ENCODE results near the gene DSC2. TPM values are rescaled to one million over a fixed set of nuclear protein-coding genes. Genes with fewer than 3 reads are reported as not detected.
"Not testable (repeated sequence)": the region's sequence is repeated elsewhere in the genome, so short reads cannot be mapped to it uniquely, and the experiment has no call there.

The DSC2 gene
- total RNA-seq, 2 donors from 2014 or later: not detected

GRCh38 chr18:31037686-31038085 lies 64.5 kb downstream of the DSC2 start:
- H3K36me3 Mint-ChIP-seq: peaks cover 15% of the 10 kb centered on the region in 2 donors
- not testable (repeated sequence) for ATAC-seq; DNase-seq (ENCODE audit: low spot score in 2 of 2); H3K9me3 Mint-ChIP-seq; H3K27ac Mint-ChIP-seq

- DNase-seq (ENCODE audit: low spot score in 2 of 2): no peak
- no peak for ATAC-seq
- H3K9me3 Mint-ChIP-seq: no peaks in the 10 kb centered on the region
- H3K36me3 Mint-ChIP-seq: no peaks in the 10 kb centered on the region
- no peak overlapping the region for H3K27ac Mint-ChIP-seq
Measured at GRCh38 chr18:31034541-31034940, 67.7 kb downstream of the DSC2 start.

- no peak for DNase-seq (ENCODE audit: low spot score in 2 of 2)
- no peak for ATAC-seq
- no peak overlapping the region for H3K27ac Mint-ChIP-seq
Measured at GRCh38 chr18:31030574-31031278, 71.5 kb downstream of the DSC2 start.

GRCh38 chr18:31015715-31016434 lies 86.3 kb downstream of the DSC2 start:
- Mint-ChIP-seq H3K36me3 (no peaks in the 10 kb centered on the region), H3K27ac (no peak overlapping the region), H3K9me3 (peaks cover 10 to 14% of the 10 kb centered on the region in 2 donors)
- DNase-seq (ENCODE audit: low spot score in 2 of 2) (no peak), ATAC-seq (no peak)

More at GRCh38 chr18:31030574-31031278, 71.5 kb downstream of the DSC2 start:
- Mint-ChIP-seq H3K36me3 (no peaks in the 10 kb centered on the region), H3K9me3 (peaks cover 0 to 7% of the 10 kb centered on the region in 2 donors)

GRCh38 chr18:31011455-31011854 lies 90.8 kb downstream of the DSC2 start:
- DNase-seq (ENCODE audit: low spot score in 2 of 2); H3K27ac Mint-ChIP-seq; H3K9me3 Mint-ChIP-seq; ATAC-seq; H3K36me3 Mint-ChIP-seq: not testable (repeated sequence)

GRCh38 chr18:31010601-31011000 lies 91.6 kb downstream of the DSC2 start:
- no peak for ATAC-seq
- Mint-ChIP-seq H3K9me3 (peaks cover under 1 to 1% of the 10 kb centered on the region in 2 donors), H3K36me3 (no peaks in the 10 kb centered on the region), H3K27ac (no peak overlapping the region)
- DNase-seq (ENCODE audit: low spot score in 2 of 2): no peak

Other genes starting within 250 kb of the DSC2 start
- not detected for gene DSC3, start 59.7 kb downstream of the DSC2 start, total RNA-seq
- gene DSC1, start 60.4 kb upstream of the DSC2 start, total RNA-seq: under 1 TPM; 0.06 to 0.09 TPM
- not detected for gene DSG1, start 215.7 kb upstream of the DSC2 start, total RNA-seq